ENCODE results near the gene ATP10A.

Gene ATP10A

GRCh38 chr15:25734680-25735355 lies 128.3 kb downstream of the ATP10A start:
- no peak for DNase-seq

GRCh38 chr15:25733856-25734679 lies 129.1 kb downstream of the ATP10A start:
- DNase-seq: no peak

GRCh38 chr15:25733036-25733855 lies 129.9 kb downstream of the ATP10A start:
- DNase-seq: no peak

- DNase-seq: no peak
These were observed 130.9 kb downstream of the ATP10A start for GRCh38 chr15:25732191-25732590.

- DNase-seq: no peak
These were observed 131.7 kb downstream of the ATP10A start for GRCh38 chr15:25731411-25731810.

GRCh38 chr15:25730918-25731317 lies 132.2 kb downstream of the ATP10A start:
- DNase-seq: no peak

- no peak for DNase-seq
These were observed 134.3 kb downstream of the ATP10A start for GRCh38 chr15:25728816-25729215.

- DNase-seq: no peak
These were observed 135.1 kb downstream of the ATP10A start for GRCh38 chr15:25727867-25728600.

- DNase-seq: no peak
These were observed 136.0 kb downstream of the ATP10A start for GRCh38 chr15:25727116-25727515.

GRCh38 chr15:25725758-25726157 lies 137.4 kb downstream of the ATP10A start:
- DNase-seq: no peak

GRCh38 chr15:25724899-25725298 lies 138.2 kb downstream of the ATP10A start:
- DNase-seq: no peak

GRCh38 chr15:25721605-25721955 lies 141.5 kb downstream of the ATP10A start:
- DNase-seq: no peak

- no peak for DNase-seq
These were observed 143.8 kb downstream of the ATP10A start for GRCh38 chr15:25719101-25719985.

- DNase-seq: no peak
These were observed 144.5 kb downstream of the ATP10A start for GRCh38 chr15:25718597-25718996.

- no peak for DNase-seq
These were observed 145.0 kb downstream of the ATP10A start for GRCh38 chr15:25718169-25718536.

GRCh38 chr15:25717457-25718168 lies 145.5 kb downstream of the ATP10A start:
- DNase-seq: no peak

GRCh38 chr15:25717127-25717456 lies 146.0 kb downstream of the ATP10A start:
- no peak for DNase-seq

- no peak for DNase-seq
These were observed 146.6 kb downstream of the ATP10A start for GRCh38 chr15:25716414-25717126.

GRCh38 chr15:25715536-25716413 lies 147.4 kb downstream of the ATP10A start:
- no peak for DNase-seq

GRCh38 chr15:25714538-25714840 lies 148.6 kb downstream of the ATP10A start:
- no peak for DNase-seq
